ENCODE measurements around the gene ABLIM2.

Gene ABLIM2

DNA sequence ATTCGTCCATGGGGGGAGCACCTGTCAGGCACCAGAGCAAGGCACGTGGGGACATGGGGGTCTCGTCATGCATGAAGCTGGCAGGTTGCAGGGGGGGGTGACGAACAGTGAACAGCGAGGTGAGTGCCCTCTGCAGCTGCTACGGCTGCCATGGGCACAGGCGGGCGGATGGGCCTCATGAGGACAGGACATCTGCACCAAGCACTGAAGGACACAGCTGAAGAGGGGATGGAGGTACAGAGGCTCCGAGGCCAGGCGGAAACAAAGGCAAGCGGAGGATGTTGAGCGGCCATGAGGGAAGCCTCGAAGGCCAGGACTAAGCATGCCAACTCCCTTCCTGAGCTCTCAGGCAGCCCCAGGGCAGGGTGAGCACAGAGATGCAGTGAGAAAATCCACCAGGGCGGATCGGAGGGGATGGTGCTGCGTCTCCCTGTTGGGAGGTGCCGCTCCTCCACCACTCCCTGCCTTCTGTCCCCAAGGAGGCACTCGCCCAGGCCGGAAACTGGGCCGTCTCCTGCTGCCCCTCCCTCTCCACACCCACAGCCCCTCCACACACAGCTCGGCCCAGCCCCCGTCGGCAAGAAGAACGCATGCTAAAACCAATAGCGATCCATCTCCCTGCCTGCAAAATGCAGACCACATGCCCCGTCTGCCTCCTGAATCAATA is 24.6 kb downstream of the ABLIM2 start:
- no peak for DNase-seq

- no peak for DNase-seq
Observed at GRCh38 chr4:8132947-8133705, 25.5 kb downstream of the ABLIM2 start.

GRCh38 chr4:8132400-8132799 is 26.2 kb downstream of the ABLIM2 start:
- no peak for DNase-seq

GRCh38 chr4:8131826-8132225 is 26.8 kb downstream of the ABLIM2 start:
- no peak for DNase-seq

- DNase-seq: no peak
Observed at GRCh38 chr4:8131210-8131609, 27.4 kb downstream of the ABLIM2 start.

- no peak for DNase-seq
Observed at GRCh38 chr4:8130346-8131066, 28.1 kb downstream of the ABLIM2 start.

DNA sequence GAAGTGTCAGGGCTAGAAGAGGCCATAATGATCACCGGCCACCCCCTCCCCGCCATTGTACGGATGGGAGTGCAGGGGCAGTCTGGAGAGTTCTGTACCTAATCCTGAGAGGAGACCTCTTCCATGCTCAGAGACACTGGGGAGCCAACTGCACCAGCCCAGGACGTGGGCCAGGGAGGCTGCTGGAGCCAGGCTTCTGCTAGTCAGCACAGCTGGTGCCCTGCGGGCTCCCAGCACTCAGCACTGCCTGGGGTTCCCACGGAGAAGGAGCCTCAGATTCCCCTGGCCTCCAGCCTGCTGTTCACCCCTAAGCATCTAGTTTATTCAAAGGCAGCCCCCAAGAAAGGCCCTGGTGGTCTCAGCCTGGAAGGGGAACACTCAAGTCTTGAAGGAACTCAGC is 28.8 kb downstream of the ABLIM2 start:
- no peak for DNase-seq

DNA sequence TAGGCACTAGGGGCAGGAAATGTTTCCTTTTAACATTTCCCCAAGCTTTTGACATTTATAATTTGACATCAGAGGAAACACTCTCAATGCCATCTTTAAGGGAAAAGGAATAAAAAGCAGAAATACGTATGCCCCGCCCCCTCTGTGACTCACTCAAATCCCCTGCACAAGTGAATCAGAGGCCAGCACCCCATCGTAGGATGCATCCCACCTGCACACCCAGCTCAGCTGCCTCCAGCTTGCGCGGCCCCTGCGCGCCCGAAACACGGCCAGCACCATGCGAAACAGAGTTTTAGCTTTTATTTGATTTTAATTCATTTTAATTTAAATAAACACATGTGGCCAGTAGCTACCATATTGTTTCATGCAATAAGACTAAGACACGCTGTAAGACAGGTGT is 29.5 kb downstream of the ABLIM2 start:
- DNase-seq: no peak

- no peak for DNase-seq
Observed at GRCh38 chr4:8128100-8128856, 30.3 kb downstream of the ABLIM2 start.

DNA sequence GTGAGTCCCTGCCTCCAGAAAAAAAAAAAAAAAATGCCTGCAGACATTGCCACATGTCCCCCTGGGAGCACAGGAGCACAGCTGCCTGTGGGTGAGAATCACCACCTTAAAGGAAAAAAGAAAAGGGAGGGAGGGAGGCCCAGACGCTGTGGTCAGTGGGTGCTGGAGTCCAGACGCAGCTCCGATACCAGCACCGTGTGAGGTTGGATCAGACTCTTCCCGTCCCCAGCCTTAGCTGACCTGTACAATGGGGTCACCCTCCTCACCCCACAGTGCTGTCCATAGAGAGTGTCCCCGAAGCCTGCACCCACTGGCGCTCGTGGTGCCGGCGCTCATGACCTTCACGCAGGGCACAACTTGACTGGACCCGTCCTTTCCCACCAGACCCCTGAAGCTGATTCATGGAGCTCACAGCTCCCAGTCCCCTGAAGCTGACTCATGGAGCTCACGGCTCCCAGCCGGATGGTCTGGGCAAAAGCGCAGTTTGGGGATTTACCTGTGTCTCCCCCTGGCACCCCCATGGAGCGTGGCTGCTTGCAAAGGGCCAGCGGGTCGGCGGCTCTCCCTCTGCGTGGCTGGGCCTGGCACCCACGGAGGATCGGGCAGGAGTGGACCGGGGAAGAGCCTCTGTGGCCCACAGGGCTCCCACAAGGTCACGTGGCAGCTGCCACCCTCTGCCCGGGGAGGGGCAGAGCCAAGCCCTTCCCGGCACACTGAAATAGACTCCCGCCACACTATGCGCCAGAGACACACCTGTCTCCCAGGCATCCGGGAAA is 31.4 kb downstream of the ABLIM2 start:
- no peak for DNase-seq

- DNase-seq: no peak
Observed at GRCh38 chr4:8126523-8126922, 32.1 kb downstream of the ABLIM2 start.

DNA sequence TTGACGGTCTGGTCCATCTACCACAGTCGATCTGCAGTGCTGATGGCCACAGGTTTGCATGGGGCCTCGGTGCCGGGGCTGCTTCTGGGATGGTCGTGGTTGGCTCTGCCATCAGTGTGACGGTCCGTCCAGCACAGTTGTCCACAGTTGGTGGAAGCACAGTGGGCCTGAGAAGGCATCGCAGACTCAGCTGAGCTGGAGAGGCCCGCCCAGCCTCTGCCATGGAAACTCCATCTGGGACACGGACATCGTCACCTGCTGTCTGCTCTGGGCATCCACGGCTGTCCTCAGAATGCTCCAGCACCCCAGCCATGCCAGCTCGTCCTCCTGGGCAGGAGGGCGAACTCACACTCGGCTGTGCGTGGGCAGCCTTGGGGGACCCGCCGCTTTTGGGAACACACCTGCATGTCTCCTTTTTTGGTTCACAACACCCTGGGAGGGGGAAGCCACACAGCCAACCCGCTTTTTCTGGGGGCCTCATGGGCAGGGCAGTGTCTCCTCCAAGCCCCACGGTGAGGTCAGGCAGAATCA is 33.0 kb downstream of the ABLIM2 start:
- no peak for DNase-seq

- no peak for DNase-seq
Observed at GRCh38 chr4:8123870-8124269, 34.7 kb downstream of the ABLIM2 start.

DNA sequence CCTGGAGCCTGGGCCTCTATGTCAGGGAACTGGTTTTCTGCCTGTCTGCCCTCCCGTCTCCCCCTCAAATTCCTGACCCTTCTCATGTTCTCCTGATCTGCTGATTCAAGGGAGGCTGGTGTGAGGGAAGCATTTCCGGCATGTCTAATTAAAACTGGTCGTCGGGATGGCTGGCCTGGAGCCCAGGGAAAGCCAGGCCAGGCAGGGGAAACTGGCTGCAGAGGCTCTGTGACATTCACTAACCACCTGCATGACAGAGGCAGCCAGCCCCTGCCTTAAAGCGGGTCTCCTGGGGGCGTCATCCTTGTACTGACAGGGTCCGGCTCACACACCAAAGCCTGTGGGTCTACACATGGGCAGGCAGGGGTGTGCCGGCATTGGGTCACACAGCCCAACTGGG is 35.2 kb downstream of the ABLIM2 start:
- DNase-seq: no peak

DNA sequence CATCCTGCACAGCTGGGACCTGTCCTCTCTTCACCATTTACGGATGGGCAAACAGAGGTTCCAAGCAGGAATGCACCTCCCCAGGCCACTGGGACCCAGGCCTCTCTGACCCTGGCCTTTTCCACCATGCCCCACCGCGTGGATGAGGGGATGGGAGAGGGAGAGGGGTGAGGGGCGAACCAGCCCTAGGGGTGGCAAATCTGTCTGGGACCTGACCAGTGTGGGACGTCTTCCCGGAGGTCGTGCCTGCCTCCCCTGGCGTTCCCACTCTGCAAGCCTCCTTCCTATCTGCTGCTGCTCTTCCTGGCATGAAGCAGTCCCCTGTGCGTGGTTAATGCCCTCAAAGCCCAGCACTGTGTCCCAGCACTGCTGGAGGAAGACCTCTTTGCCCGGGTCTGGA is 35.9 kb downstream of the ABLIM2 start:
- no peak for DNase-seq

DNA sequence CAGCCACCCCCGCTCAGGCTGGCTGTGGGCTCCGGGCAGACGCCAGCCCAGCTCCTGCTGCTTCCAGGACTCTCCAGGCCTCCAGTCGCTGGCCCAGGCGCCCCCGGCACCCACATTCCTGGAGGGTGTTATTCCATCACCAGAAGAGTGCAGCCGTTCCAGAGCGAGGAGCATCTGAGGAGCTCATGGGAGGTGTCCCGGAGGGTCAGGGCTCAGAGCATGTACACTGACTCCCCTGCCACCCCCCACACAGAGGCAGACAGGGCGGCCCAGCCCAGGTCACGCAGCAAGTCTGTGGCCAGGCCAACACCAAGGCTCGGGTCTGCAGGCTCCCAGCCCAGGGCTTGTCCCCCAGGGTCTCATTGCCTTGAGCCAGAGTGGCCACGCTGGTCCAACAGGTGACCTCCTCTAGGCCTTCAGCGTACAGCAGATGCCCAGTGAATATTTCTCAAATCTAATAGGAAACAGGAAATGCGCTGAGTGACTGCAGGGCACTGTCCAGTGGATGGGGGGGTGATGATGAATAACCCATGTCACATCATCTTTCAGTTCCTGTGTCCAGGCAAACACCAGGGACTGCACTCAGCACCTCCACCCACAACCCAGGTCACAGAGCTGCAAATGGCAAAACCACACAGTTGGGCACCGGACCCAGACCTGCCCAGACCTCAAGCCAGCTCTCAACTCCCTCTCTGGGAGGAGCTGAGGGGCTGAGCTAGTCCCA is 37.2 kb downstream of the ABLIM2 start:
- DNase-seq: no peak

- no peak for DNase-seq
Observed at GRCh38 chr4:8120501-8120900, 38.1 kb downstream of the ABLIM2 start.

- no peak for DNase-seq
Observed at GRCh38 chr4:8119877-8120276, 38.7 kb downstream of the ABLIM2 start.

- no peak for DNase-seq
Observed at GRCh38 chr4:8118531-8118930, 40.1 kb downstream of the ABLIM2 start.

DNA sequence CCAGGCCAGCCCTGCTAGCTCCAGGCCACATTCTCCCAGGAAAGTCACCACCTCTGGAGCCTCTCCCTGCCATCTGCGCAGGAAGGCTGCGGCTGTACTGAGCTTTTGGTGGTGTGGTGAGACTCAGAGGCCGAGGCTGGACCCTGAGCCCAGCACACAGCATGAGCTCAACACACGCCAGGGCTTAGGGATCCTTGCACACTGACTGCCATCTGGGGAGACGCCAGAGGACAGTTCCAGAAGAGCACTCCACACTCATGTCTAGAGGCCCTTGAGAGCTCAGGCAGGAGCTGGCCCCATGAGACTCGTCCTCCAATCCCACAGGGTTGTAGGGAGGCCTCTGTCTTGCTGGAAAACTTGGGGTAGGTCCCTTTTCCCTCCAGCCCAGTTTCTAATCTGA is 40.6 kb downstream of the ABLIM2 start:
- DNase-seq: no peak

DNA sequence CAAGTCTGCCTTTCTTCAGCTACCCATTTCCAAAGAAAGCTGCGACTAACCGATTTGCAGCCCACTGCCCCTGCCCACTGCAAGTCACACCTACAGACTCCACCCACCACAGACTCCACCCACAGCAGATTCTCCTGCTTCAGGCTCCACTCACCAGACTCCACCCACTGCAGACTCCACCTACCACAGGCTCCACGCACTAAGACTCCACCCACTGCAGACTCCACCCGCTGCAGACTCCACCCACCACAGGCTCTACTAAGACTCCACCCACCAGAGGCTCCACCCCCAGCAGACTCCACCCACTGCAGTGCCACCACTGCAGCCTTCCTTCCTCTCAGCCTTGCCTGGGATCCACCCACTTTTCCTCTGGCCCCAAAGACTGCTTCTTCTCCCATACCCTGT is 41.3 kb downstream of the ABLIM2 start:
- no peak for DNase-seq

DNA sequence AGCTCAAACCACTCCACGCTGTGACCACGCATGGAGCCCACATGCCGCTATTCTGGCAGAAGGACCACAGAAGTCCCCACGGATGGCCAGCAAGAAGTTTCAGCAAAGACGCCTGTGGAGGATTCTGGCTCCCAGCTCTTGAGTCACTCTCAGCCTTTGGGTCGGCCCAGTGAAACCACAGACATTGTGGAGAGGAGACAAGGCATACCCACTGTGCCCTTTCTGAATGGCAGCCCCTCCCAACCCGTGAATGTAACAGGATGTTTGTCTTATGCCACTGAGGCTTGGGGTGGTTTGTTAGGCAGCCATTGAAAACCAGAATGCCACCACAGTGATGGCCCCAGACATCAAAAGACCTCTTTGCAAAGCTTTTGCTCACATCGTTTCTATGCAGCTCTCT is 42.7 kb downstream of the ABLIM2 start:
- no peak for DNase-seq
